Dermis microvascular lymphatic vessel endothelial cell (primary cell): ENCODE results near the gene HOXC10. TPM values are rescaled to one million over a fixed set of nuclear protein-coding genes. Genes with fewer than 3 reads are reported as not detected.
A peak's percentile ranks its signal among the peaks of the same experiment; 100 is the strongest.

Source experiments
- DNase-seq, 2 donors: peaks; one replicate each; pipeline versions ENCODE4 v3.0.0 to v3.0.0-alpha.2; 2010; ENCODE audit warnings: low read depth in 2 of 2
- total RNA-seq: library from RNA; depleted of rRNA; stranded (reverse); fragments of >200 nt; gene quantifications from 2 replicates; pipeline ENCODE4 v1.2.1, GENCODE V29; 2014

The HOXC10 gene
- total RNA-seq, 1 donor from 2014 or later, result not detected

GRCh38 chr12:53990311-53991076, 5.5 kb downstream of the HOXC10 start:
- no peak for DNase-seq

- no peak for DNase-seq
Observed at GRCh38 chr12:53991077-53991460, 6.1 kb downstream of the HOXC10 start.

- no peak for DNase-seq
Observed at GRCh38 chr12:53992377-53992889, 7.5 kb downstream of the HOXC10 start.

- DNase-seq, result no peak
Observed at GRCh38 chr12:53993162-53994008, 8.4 kb downstream of the HOXC10 start.

GRCh38 chr12:53994009-53994263, 9.0 kb downstream of the HOXC10 start:
- DNase-seq, result no peak

- DNase-seq, result no peak
Observed at GRCh38 chr12:53994264-53995001, 9.5 kb downstream of the HOXC10 start.

GRCh38 chr12:53995002-53995377, 10.0 kb downstream of the HOXC10 start:
- DNase-seq, result no peak

GRCh38 chr12:53995378-53996239, 10.7 kb downstream of the HOXC10 start:
- DNase-seq, result no peak

GRCh38 chr12:53996240-53997203, 11.6 kb downstream of the HOXC10 start:
- DNase-seq, result no peak

- no peak for DNase-seq
Observed at GRCh38 chr12:53997204-53998109, 12.5 kb downstream of the HOXC10 start.

- no peak for DNase-seq
Observed at GRCh38 chr12:53998110-53998899, 13.4 kb downstream of the HOXC10 start.

GRCh38 chr12:53998900-53999236, 13.9 kb downstream of the HOXC10 start:
- no peak for DNase-seq

- peak in 1 of 2 donors; percentile 23 for DNase-seq
Observed at GRCh38 chr12:53999559-54000115, 14.7 kb downstream of the HOXC10 start.

GRCh38 chr12:54000116-54001114, 15.5 kb downstream of the HOXC10 start, which contains the start of gene HOXC9:
Gene HOXC9, plus strand, starts transcription at chr12:54000161. Its CDS starts 28 bp downstream, at chr12:54000189.
- no peak for DNase-seq

GRCh38 chr12:54001283-54002187, 16.6 kb downstream of the HOXC10 start:
- no peak for DNase-seq
